T-helper 1 cell treated with Interleukin-12 subunit alpha and Interleukin-12 subunit beta and Interleukin-4 antibody, amounts not matched to agents 30 ng/mL and 1 ng/mL, for 36 hours (primary cell): ENCODE results near the gene ASCC1. TPM values are rescaled to one million over a fixed set of nuclear protein-coding genes. Genes with fewer than 3 reads are reported as not detected.

ENCODE experiments used
- intact Hi-C: fragments of 100-400 bp; cut with micrococcal nuclease; formaldehyde crosslinking; loops from one replicate; pipeline ENCODE4 v1.15.1; 2024
- total RNA-seq: library from RNA; stranded (reverse); gene quantifications from 2 replicates; pipeline ENCODE4 v1.2.3, GENCODE V29; 2022

Gene ASCC1
- total RNA-seq, 1 donor from 2014 or later, result 27.9 TPM

GRCh38 chr10:72058347-72058898 lies 157.7 kb downstream of the ASCC1 start:
- intact Hi-C loops, result no loop called here

- intact Hi-C loops, result no loop called here
These were observed 158.9 kb downstream of the ASCC1 start for GRCh38 chr10:72056932-72057751.

GRCh38 chr10:72056113-72056512 lies 160.0 kb downstream of the ASCC1 start:
- intact Hi-C loops, result no loop called here

- intact Hi-C loops, result no loop called here
These were observed 162.4 kb downstream of the ASCC1 start for GRCh38 chr10:72053690-72054089.

- intact Hi-C loops, result no loop called here
These were observed 165.2 kb downstream of the ASCC1 start for GRCh38 chr10:72050873-72051272.

GRCh38 chr10:72049969-72050781 lies 165.9 kb downstream of the ASCC1 start:
- intact Hi-C loops, result loop anchor here (2.0 kb wide), 1 partner anchor 735 kb away; no protein-coding TSS in a partner anchor

- intact Hi-C loops, result loop anchor here (2.0 kb wide), 1 partner anchor 735 kb away; no protein-coding TSS in a partner anchor
These were observed 166.6 kb downstream of the ASCC1 start for GRCh38 chr10:72049472-72049871.

- intact Hi-C loops, result loop anchor here (1.0 to 2.0 kb wide), 7 partner anchors 40 to 734 kb away; partner anchors contain the start of genes ANAPC16, ASCC1 and SPOCK2
These were observed 167.5 kb downstream of the ASCC1 start for GRCh38 chr10:72048450-72049124.

Other genes with a start within 250 kb of the ASCC1 start
- gene SPOCK2, start 127.7 kb downstream of the ASCC1 start, total RNA-seq, result 341 and 344 TPM in 2 replicates
- 84.4 and 88.0 TPM in 2 replicates for gene ANAPC16, start 264 bp downstream of the ASCC1 start, total RNA-seq
- 202 and 211 TPM in 2 replicates for gene DDIT4, start 57.6 kb upstream of the ASCC1 start, total RNA-seq
- gene DNAJB12, start 138.6 kb upstream of the ASCC1 start, total RNA-seq, result 38.3 and 42.2 TPM in 2 replicates